Pancreas (tissue), 10 donors: ENCODE measurements around the gene TMEM121. TPM values are rescaled to one million over a fixed set of nuclear protein-coding genes. Genes with fewer than 3 reads are reported as not detected.
"Not testable (repeated sequence)": the region's sequence is repeated elsewhere in the genome, so short reads cannot be mapped to it uniquely, and the experiment has no call there.

Experiments used
- ATAC-seq, 4 donors: fragments of 200-7000 bp; cut with Tn5 transposase; one replicate each; pipeline versions ENCODE4 v1.8.0 to v1.9.1; 2020; ENCODE audit warnings: mild to moderate bottlenecking in 4 of 4, moderate library complexity in 4 of 4
- DNase-seq, 6 donors: peaks; one replicate each; pipeline ENCODE4 v3.0.0-alpha.2; 2020
- FAIRE-seq: peaks from 2 replicates; lab custom pipeline; 2012; peaks lifted over from hg19 to GRCh38; lab: Jason Lieb, UNC
- H3K27ac ChIP-seq, 4 donors: fragments of 200-600 bp; sonication (generic); 1 replicate in 3 of 4; 2 replicates in 1 of 4; pipeline versions ENCODE4 v1.5.0 to v1.8.0; 2020
- H3K27me3 ChIP-seq, 4 donors: fragments of 200-600 bp; one replicate each; pipeline ENCODE4 v1.8.0; 2021
- H3K36me3 ChIP-seq, 3 donors: fragments of 200-600 bp; sonication (generic) in 1 of 3; one replicate each; pipeline versions ENCODE4 v1.5.0 to v1.8.0; 2020 to 2021
- H3K4me1 ChIP-seq, 3 donors: fragments of 200-600 bp; one replicate each; pipeline ENCODE4 v1.8.0; 2021
- H3K4me3 ChIP-seq, 4 donors: fragments of 200-600 bp; sonication (generic) in 2 of 4; one replicate each; pipeline versions ENCODE4 v1.5.0 to v1.8.0; 2020 to 2021
- H3K9me3 ChIP-seq, 4 donors: fragments of 200-600 bp; one replicate each; pipeline ENCODE4 v1.8.0; 2021
- CTCF ChIP-seq, 4 donors: fragments of 200-600 bp; sonication (generic) in 3 of 4; IDR thresholded peaks; one replicate each; pipeline versions ENCODE4 v1.5.0 to v1.8.0; 2021; ENCODE audit warnings: antibody characterized with exemption in 4 of 4
- WGBS, 2 donors: extraction: QIAGEN DNeasy Blood & Tissue Kit; methylation state at CpG; one replicate each; pipeline ENCODE4 v1.1.7; 2013; 5-methylcytosine and 5-hydroxymethylcytosine counted together
- intact Hi-C, 3 donors: fragments of 100-400 bp; cut with DNase I; formaldehyde crosslinking; loops; one replicate each; pipeline versions ENCODE4 v1.11.1 to v1.14.2; 2022
- polyA plus RNA-seq, 2 donors: library from polyadenylated mRNA; stranded (reverse); fragments of 200-250 nt; gene quantifications; one replicate each; pipeline ENCODE4 v1.2.3, GENCODE V29; 2013
- total RNA-seq, 6 donors: library from RNA; stranded (reverse); fragmentation: NEBNext Ultra II Directional in 4 of 6; extraction: Animal tissue kit (Norgen Biotek cat#: 25700) in 4 of 6; gene quantifications; one replicate each; pipeline versions ENCODE4 v1.2.1 to v1.2.4, GENCODE V29; 2021 to 2023
- donor health status: healthy with polysubstance abuse.
- donor health status: DM: no; HTN: no; CAD: no; lungs with moderate emphysema.
- donor health status: DM: no; HTN: no; CAD: no.
- donor health status: control.
- donor health status: control.
- donor health status: Bipolar disorder and iron deficiency.
- donor health status: DM: yes; HTN: yes; CAD: no.
- donor health status: DM: no; HTN: no; CAD: no.
- donor health status: DM: no; HTN: no; CAD: no.
- donor health status: DM: yes; HTN: yes; CAD: no.

The TMEM121 gene
- total and polyA plus RNA-seq, 8 donors, result 0.92 to 3.3 (median 1.8) TPM

GRCh38 chr14:105538481-105539049 is 12.2 kb downstream of the TMEM121 start:
- Histone ChIP-seq H3K36me3 (no peaks in the 10 kb centered on the region), H3K4me1 (no peaks in the 10 kb centered on the region), H3K9me3 (no peaks in the 10 kb centered on the region), H3K4me3 (no peak overlapping the region), H3K27ac (no peak overlapping the region), H3K27me3 (peaks cover 0 to 3% (median 0%) of the 10 kb centered on the region in 4 donors)
- intact Hi-C loops, result no loop called here
- no peak for TF ChIP-seq CTCF (IDR thresholded peaks at IDR 0.05)
- FAIRE-seq (no peak), ATAC-seq (no peak), DNase-seq (peak in 1 of 6 donors; percentile 60)
- WGBS, 2 donors, result 68 to 80% methylated on average over 23 of the region's 23 CpGs

- 65 to 71% methylated on average over 9 of the region's 9 CpGs for WGBS, 2 donors
- DNase-seq (no peak), FAIRE-seq (no peak), ATAC-seq (no peak)
- Histone ChIP-seq H3K9me3 (no peaks in the 10 kb centered on the region), H3K27ac (no peak overlapping the region), H3K4me3 (no peak overlapping the region), H3K27me3 (peaks cover 0 to 3% (median 0%) of the 10 kb centered on the region in 4 donors), H3K36me3 (no peaks in the 10 kb centered on the region), H3K4me1 (no peaks in the 10 kb centered on the region)
- intact Hi-C loops, result no loop called here
- no peak for TF ChIP-seq CTCF (IDR thresholded peaks at IDR 0.05)
Measured at GRCh38 chr14:105540811-105541210, 14.4 kb downstream of the TMEM121 start.

- WGBS, 2 donors, result 65 to 82% methylated on average over 19 of the region's 19 CpGs
- Histone ChIP-seq H3K4me3 (no peak overlapping the region), H3K27ac (no peak overlapping the region), H3K27me3 (peaks cover 0 to 3% (median 0%) of the 10 kb centered on the region in 4 donors), H3K4me1 (no peaks in the 10 kb centered on the region), H3K36me3 (no peaks in the 10 kb centered on the region), H3K9me3 (no peaks in the 10 kb centered on the region)
- intact Hi-C loops, result no loop called here
- no peak for FAIRE-seq
- TF ChIP-seq CTCF (IDR thresholded peaks at IDR 0.05), result no peak
- DNase-seq, result no peak
- no peak for ATAC-seq
Measured at GRCh38 chr14:105541218-105541875, 15.0 kb downstream of the TMEM121 start.

GRCh38 chr14:105545676-105546075 is 19.3 kb downstream of the TMEM121 start:
- H3K4me3 ChIP-seq, H3K9me3 ChIP-seq, H3K36me3 ChIP-seq, DNase-seq, H3K27me3 ChIP-seq, FAIRE-seq, H3K4me1 ChIP-seq, ATAC-seq, intact Hi-C loops, H3K27ac ChIP-seq: not testable (repeated sequence)
- WGBS, 2 donors, result 37 to 50% methylated on average over 1 of the region's 1 CpG

GRCh38 chr14:105546410-105546809 is 20.0 kb downstream of the TMEM121 start:
- WGBS, 2 donors, result 81 to 92% methylated on average over 10 to 11 of the region's 20 CpGs
- H3K36me3 ChIP-seq, ATAC-seq, intact Hi-C loops, FAIRE-seq, H3K27me3 ChIP-seq, H3K27ac ChIP-seq, H3K4me3 ChIP-seq, H3K4me1 ChIP-seq, DNase-seq, H3K9me3 ChIP-seq: not testable (repeated sequence)

GRCh38 chr14:105547072-105547471 is 20.7 kb downstream of the TMEM121 start:
- ATAC-seq, DNase-seq: not testable (repeated sequence)
- WGBS, 2 donors, result 87 to 96% methylated on average over 12 to 19 of the region's 24 CpGs

More at GRCh38 chr14:105547072-105547471, 20.7 kb downstream of the TMEM121 start:
- H3K27ac ChIP-seq, intact Hi-C loops, H3K4me3 ChIP-seq, H3K9me3 ChIP-seq, H3K36me3 ChIP-seq, FAIRE-seq, H3K27me3 ChIP-seq, H3K4me1 ChIP-seq: not testable (repeated sequence)
